Uterus (tissue), 2 donors: ENCODE results near the gene PIGR.

ENCODE experiments used
- CTCF ChIP-seq, 4 experiments: fragments of 200-600 bp in 2 of 4; fragments of 450-650 bp in 2 of 4; sonication (generic) in 2 of 4; IDR thresholded peaks; one replicate each; pipeline ENCODE4 v1.5.1; 2016 to 2019; ENCODE audit warnings: antibody characterized with exemption in 4 of 4, mild to moderate bottlenecking in 2 of 4, moderate library complexity in 1 of 4
- POLR2A ChIP-seq, 2 donors: fragments of 450-650 bp; IDR thresholded peaks; one replicate each; pipeline ENCODE4 v1.6.1; 2016; ENCODE audit warnings: antibody characterized with exemption in 2 of 2, mild to moderate bottlenecking in 1 of 2, moderate library complexity in 1 of 2

DNA sequence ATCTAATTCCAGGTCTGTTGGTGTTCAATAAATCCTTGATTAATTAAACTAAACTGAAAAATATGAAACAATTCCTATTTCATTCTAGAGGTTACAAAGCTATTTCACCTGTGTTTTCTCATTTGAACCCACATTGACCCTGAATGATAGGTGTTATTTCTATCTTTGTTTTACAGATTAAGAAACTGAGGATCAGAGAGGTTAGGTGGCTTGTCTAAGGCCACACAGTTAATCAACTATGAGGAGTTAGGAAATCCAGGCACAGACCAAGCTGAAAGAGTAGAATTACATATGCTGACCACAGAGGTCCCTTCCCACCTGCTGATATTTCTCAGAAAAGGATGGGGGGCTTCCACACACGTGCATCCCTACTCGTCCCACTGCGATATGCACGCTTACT lies 487 bp downstream of the PIGR start:
- TF ChIP-seq CTCF (IDR thresholded peaks at IDR 0.05) (no peak), POLR2A (IDR thresholded peaks at IDR 0.05) (no peak)
